Fibroblast of villous mesenchyme (primary cell): ENCODE data around the gene GARIN5B. TPM values are rescaled to one million over a fixed set of nuclear protein-coding genes. Genes with fewer than 3 reads are reported as not detected.

ENCODE experiments used
- DNase-seq: peaks from one replicate; pipeline ENCODE4 v3.0.0-alpha.2; 2010; ENCODE audit warnings: low read depth
- H3K4me3 ChIP-seq: 2 replicates; pipeline ENCODE4 v1.5.1; 2011; ENCODE audit warnings: low read depth, mild to moderate bottlenecking, low read length
- CTCF ChIP-seq: IDR thresholded peaks from 2 replicates; pipeline ENCODE4 v1.5.1; 2012; ENCODE audit warnings: low read depth, mild to moderate bottlenecking, low read length; ENCODE audit not compliant: insufficient read depth
- total RNA-seq: library from RNA; depleted of rRNA; stranded (reverse); fragments of >200 nt; gene quantifications from 2 replicates; pipeline ENCODE4 v1.2.3, GENCODE V29; 2012

GARIN5B gene
- total RNA-seq, 1 donor: not detected

- H3K4me3 ChIP-seq: no peak overlapping the region
- DNase-seq: no peak
- TF ChIP-seq CTCF: no peak
These were observed 2.2 kb downstream of the GARIN5B start for GRCh38 chr19:55360902-55361301.

DNA sequence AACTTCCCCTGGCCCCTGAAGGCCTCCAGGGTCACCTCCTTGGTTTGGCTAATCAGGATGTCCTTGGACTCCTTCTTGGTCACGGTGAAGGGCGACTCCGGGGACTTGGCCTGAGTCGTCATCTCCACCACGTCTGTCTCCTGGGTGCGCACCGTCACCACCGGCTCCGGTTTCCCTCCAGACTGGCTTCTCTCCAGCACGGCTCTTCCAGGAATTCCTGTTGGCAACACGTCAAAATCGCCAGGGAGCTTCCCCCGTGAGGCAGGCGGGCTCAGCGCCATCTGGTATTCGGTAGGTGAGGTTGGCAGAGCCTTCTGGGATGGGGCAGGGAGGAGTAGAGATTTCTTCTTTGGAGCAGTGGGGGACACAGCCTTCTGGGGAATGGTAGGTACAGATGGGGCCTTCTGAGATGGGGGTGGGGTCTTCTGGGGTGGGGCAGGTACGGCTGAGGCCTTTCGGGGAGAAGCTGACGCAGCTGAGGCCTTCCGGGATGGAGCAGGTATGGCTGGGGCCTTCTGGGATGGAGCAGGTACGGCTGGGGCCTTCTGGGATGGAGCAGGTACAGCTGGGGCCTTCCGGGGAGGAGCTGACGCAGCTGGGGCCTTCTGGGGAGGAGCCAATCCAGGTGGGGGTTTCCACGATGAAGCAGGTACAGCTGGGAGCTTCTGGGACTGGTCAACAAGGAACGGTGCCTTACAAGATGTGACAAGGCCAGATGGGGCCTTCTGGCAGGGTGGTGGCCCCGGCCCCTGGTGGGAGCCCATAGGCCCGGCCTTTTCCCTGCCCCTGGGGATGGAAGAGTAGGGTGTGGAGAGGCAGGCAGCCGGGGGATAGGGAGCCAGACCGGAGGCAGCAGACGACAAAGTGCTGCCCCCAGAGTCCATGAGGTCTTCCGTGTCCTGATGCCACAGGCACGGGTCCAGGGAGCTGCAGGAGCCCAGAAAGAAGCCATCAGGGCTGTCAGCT is 3.8 kb downstream of the GARIN5B start:
- DNase-seq: no peak
- no peak for TF ChIP-seq CTCF
- H3K4me3 ChIP-seq: no peak overlapping the region

DNA sequence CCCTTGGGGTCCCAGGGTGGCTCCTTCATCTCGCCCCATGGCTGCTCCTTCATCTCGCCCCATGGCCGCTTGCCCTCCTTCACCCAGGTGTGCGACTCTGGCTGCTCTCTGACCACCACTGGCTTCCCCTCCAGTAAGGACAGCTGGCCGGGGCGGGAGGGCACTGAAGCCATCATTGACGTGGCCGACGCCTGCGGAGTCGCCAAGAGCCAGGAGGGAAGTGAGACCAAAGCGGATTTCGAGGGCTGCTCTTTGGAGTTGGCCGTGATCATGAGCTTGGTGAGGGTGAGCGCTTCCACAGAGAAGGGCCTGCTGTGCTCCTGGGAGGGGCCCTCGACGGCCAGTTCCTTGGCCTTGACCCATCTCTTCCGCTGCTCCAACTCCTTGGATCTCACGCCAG is 4.6 kb downstream of the GARIN5B start:
- TF ChIP-seq CTCF: no peak
- no peak for DNase-seq
- no peak overlapping the region for H3K4me3 ChIP-seq

- no peak overlapping the region for H3K4me3 ChIP-seq
- TF ChIP-seq CTCF: no peak
- DNase-seq: peak; percentile 24
These were observed 7.7 kb downstream of the GARIN5B start for GRCh38 chr19:55355213-55355821.

GRCh38 chr19:55354698-55355212 is 8.3 kb downstream of the GARIN5B start, which contains the start of gene COX6B2:
Gene COX6B2, minus strand, starts transcription at chr19:55354719. Its CDS starts 198 bp downstream, at chr19:55354521.
- no peak for TF ChIP-seq CTCF
- peak within 1 kb of the TSS; percentile 59 for H3K4me3 ChIP-seq
- no peak for DNase-seq

GRCh38 chr19:55353803-55354697 is 9.0 kb downstream of the GARIN5B start:
- peak; percentile 47 for DNase-seq
- no peak for TF ChIP-seq CTCF
- peak overlapping the region; percentile 59 for H3K4me3 ChIP-seq
